Mammary epithelial cell (primary cell): ENCODE data around the gene VMAC.

Experiments
- CTCF ChIP-seq, 2 donors: IDR thresholded peaks in 1 of 2; conservative IDR thresholded peaks in 1 of 2; 2 replicates each; pipeline ENCODE4 v1.5.1; 2011 to 2012; ENCODE audit warnings: inconsistent platforms in 2 of 2, low read length in 2 of 2, mild to moderate bottlenecking in 2 of 2, control low read depth in 1 of 2, low read depth in 1 of 2; ENCODE audit not compliant: insufficient read depth in 1 of 2; ENCODE audit errors: extremely low read depth in 1 of 2
- EZH2 ChIP-seq: IDR thresholded peaks from 2 replicates; pipeline ENCODE4 v1.6.1; 2012; ENCODE audit warnings: low read length, inconsistent platforms, borderline replicate concordance

- no peak for TF ChIP-seq CTCF (conservative IDR thresholded peaks at IDR 0.05 in 1 of 2, IDR thresholded peaks at IDR 0.05 in 1 of 2; ENCODE audit: extremely low read depth in 1 of 2, insufficient read depth in 1 of 2, low read depth in 1 of 2, low read length in 2 of 2)
- no peak for TF ChIP-seq EZH2
Measured at GRCh38 chr19:5867201-5868136, 37.2 kb upstream of the VMAC start.
